Gastrocnemius medialis (tissue), 4 donors: ENCODE data around the gene GLMN. TPM values are rescaled to one million over a fixed set of nuclear protein-coding genes. Genes with fewer than 3 reads are reported as not detected.

Experiments used
- ATAC-seq, 2 donors: fragments of 150-250 bp; one replicate each; pipeline ENCODE4 v1.9.1; 2016
- DNase-seq, 2 donors: peaks; one replicate each; pipeline ENCODE4 v3.0.0-alpha.2; 2019
- H3K27ac ChIP-seq, 4 donors: fragments of 200-600 bp; sonication (generic); 1 replicate in 1 of 4; 2 replicates in 3 of 4; pipeline ENCODE4 v1.5.1; 2016 to 2018; ENCODE audit warnings: mild to moderate bottlenecking in 2 of 4, moderate library complexity in 1 of 4
- H3K27me3 ChIP-seq, 3 donors: fragments of 200-600 bp; sonication (generic) in 2 of 3; 1 replicate in 1 of 3; 2 replicates in 2 of 3; pipeline versions ENCODE4 v1.5.1 to v1.6.0; 2016 to 2019; ENCODE audit warnings: mild to moderate bottlenecking in 1 of 3, moderate library complexity in 1 of 3
- H3K36me3 ChIP-seq, 2 donors: fragments of 200-600 bp; sonication (generic) in 1 of 2; one replicate each; pipeline ENCODE4 v1.5.1; 2017 to 2018
- H3K4me1 ChIP-seq, 2 donors: fragments of 200-600 bp; sonication (generic) in 1 of 2; one replicate each; pipeline ENCODE4 v1.5.1; 2016 to 2017; ENCODE audit warnings: mild to moderate bottlenecking in 2 of 2
- H3K4me3 ChIP-seq, 4 donors: fragments of 200-600 bp; sonication (generic) in 3 of 4; 1 replicate in 1 of 4; 2 replicates in 3 of 4; pipeline ENCODE4 v1.5.1; 2016 to 2019; ENCODE audit warnings: mild to moderate bottlenecking in 2 of 4
- H3K9me3 ChIP-seq, 3 donors: fragments of 200-600 bp; sonication (generic) in 2 of 3; 1 replicate in 1 of 3; 2 replicates in 2 of 3; pipeline ENCODE4 v1.5.1; 2016 to 2019
- CTCF ChIP-seq, 5 experiments: fragments of 450-650 bp in 3 of 5; fragments of 200-600 bp in 2 of 5; sonication (generic) in 2 of 5; IDR thresholded peaks in 4 of 5; conservative IDR thresholded peaks in 1 of 5; 1 replicate in 4 of 5; 2 replicates in 1 of 5; pipeline ENCODE4 v1.5.1; 2016 to 2019; ENCODE audit warnings: antibody characterized with exemption in 5 of 5, mild to moderate bottlenecking in 3 of 5, moderate library complexity in 3 of 5
- POLR2A ChIP-seq, 2 donors: fragments of 450-650 bp; IDR thresholded peaks; one replicate each; pipeline ENCODE4 v1.6.1; 2017; ENCODE audit warnings: antibody characterized with exemption in 2 of 2, mild to moderate bottlenecking in 2 of 2, moderate library complexity in 2 of 2
- in situ Hi-C, 4 donors: fragments of 200-750 bp; cut with MboI; loops; one replicate each; pipeline versions ENCODE4 v1.15.0 to v1.8.0; 2017; ENCODE audit warnings: low sequenced_read_pairs in 4 of 4
- intact Hi-C: fragments of 100-400 bp; cut with DNase I; formaldehyde crosslinking; loops from one replicate; pipeline ENCODE4 v1.15.1; 2023; ENCODE audit warnings: low total_unique reads
- total RNA-seq, 4 donors: library from RNA; depleted of rRNA; stranded (reverse); fragments of >200 nt; gene quantifications; one replicate each; pipeline versions ENCODE4 v1.1.0 to v1.2.3, GENCODE V29; 2016

Gene GLMN
- total RNA-seq, 4 donors from 2014 or later: 2.6 to 9.5 (median 5.2) TPM

- Histone ChIP-seq H3K27me3 (no peaks in the 10 kb centered on the region), H3K4me1 (no peaks in the 10 kb centered on the region), H3K4me3 (no peak overlapping the region), H3K9me3 (no peaks in the 10 kb centered on the region), H3K36me3 (peaks cover 0 to 33% of the 10 kb centered on the region in 2 donors), H3K27ac (no peak overlapping the region)
- in situ Hi-C loops: no loop called here
- DNase-seq: no peak
- intact Hi-C loops: no loop called here
- TF ChIP-seq CTCF (IDR thresholded peaks at IDR 0.05 in 4 of 5, conservative IDR thresholded peaks at IDR 0.05 in 1 of 5): no peak
- TF ChIP-seq POLR2A (IDR thresholded peaks at IDR 0.05): no peak
- no peak for ATAC-seq
Observed at GRCh38 chr1:92340154-92340553, 41.4 kb upstream of the GLMN start.

GRCh38 chr1:92333668-92334067 lies 34.9 kb upstream of the GLMN start:
- peaks cover 0 to 23% of the 10 kb centered on the region in 2 donors for H3K36me3 ChIP-seq
- no peaks in the 10 kb centered on the region for H3K4me1 ChIP-seq
- no peak overlapping the region for H3K4me3 ChIP-seq
- H3K27ac ChIP-seq: no peak overlapping the region
- no peak for ATAC-seq
- intact Hi-C loops: no loop called here
- TF ChIP-seq CTCF (IDR thresholded peaks at IDR 0.05 in 4 of 5, conservative IDR thresholded peaks at IDR 0.05 in 1 of 5) (no peak), POLR2A (IDR thresholded peaks at IDR 0.05) (no peak)
- no peak for DNase-seq
- in situ Hi-C loops: no loop called here
- no peaks in the 10 kb centered on the region for H3K9me3 ChIP-seq
- H3K27me3 ChIP-seq: no peaks in the 10 kb centered on the region

GRCh38 chr1:92329347-92330129 lies 30.8 kb upstream of the GLMN start:
- H3K36me3 ChIP-seq: peaks cover 7 to 19% of the 10 kb centered on the region in 2 donors
- DNase-seq (no peak), ATAC-seq (no peak)
- TF ChIP-seq CTCF (IDR thresholded peaks at IDR 0.05 in 4 of 5, conservative IDR thresholded peaks at IDR 0.05 in 1 of 5) (no peak), POLR2A (IDR thresholded peaks at IDR 0.05) (no peak)
- no peaks in the 10 kb centered on the region for H3K9me3 ChIP-seq
- no peak overlapping the region for H3K27ac ChIP-seq
- H3K4me1 ChIP-seq: no peaks in the 10 kb centered on the region
- intact Hi-C loops (no loop called here), in situ Hi-C loops (no loop called here)
- H3K4me3 ChIP-seq: no peak overlapping the region
- no peaks in the 10 kb centered on the region for H3K27me3 ChIP-seq

- DNase-seq (no peak), ATAC-seq (no peak)
- intact Hi-C loops (no loop called here), in situ Hi-C loops (no loop called here)
- Histone ChIP-seq H3K4me1 (no peaks in the 10 kb centered on the region), H3K9me3 (no peaks in the 10 kb centered on the region), H3K36me3 (peaks cover 7 to 34% of the 10 kb centered on the region in 2 donors), H3K27ac (no peak overlapping the region), H3K4me3 (no peak overlapping the region), H3K27me3 (no peaks in the 10 kb centered on the region)
- TF ChIP-seq CTCF (IDR thresholded peaks at IDR 0.05 in 4 of 5, conservative IDR thresholded peaks at IDR 0.05 in 1 of 5): no peak
- no peak for TF ChIP-seq POLR2A (IDR thresholded peaks at IDR 0.05)
Observed at GRCh38 chr1:92327794-92328193, 29.0 kb upstream of the GLMN start.
